Endothelial cell of umbilical vein (primary cell): ENCODE measurements around the gene KMT2C. TPM values are rescaled to one million over a fixed set of nuclear protein-coding genes. Genes with fewer than 3 reads are reported as not detected.

ENCODE experiments used
- BruUV-seq: library from RNA; stranded (reverse); fragments of 400-500 nt; replicated peaks from 2 replicates; lab custom pipeline; 2021; lab: Mats Ljungman, UMichigan
- CTCF ChIA-PET: fragments of 300-600, 350-600 bp; sonication (Branson Sonifier 250); formaldehyde crosslinking; loops from one replicate; lab custom pipeline; 2021; ENCODE audit warnings: antibody characterized with exemption, inconsistent platforms; lab: Charles Lee
- POLR2A ChIA-PET: fragments of 300-600, 350-600 bp; sonication (Branson Sonifier 250); formaldehyde crosslinking; loops from one replicate; lab custom pipeline; 2021; ENCODE audit warnings: antibody characterized with exemption, inconsistent platforms; lab: Charles Lee
- DNase-seq: peaks from one replicate; pipeline ENCODE4 v3.0.0-alpha.2; 2011; ENCODE audit warnings: low read depth, low spot score
- FAIRE-seq: peaks from 2 replicates; lab custom pipeline; 2011; peaks lifted over from hg19 to GRCh38; lab: Jason Lieb, UNC
- H2AFZ ChIP-seq: 2 replicates; pipeline ENCODE4 v1.6.0; 2012; ENCODE audit warnings: low read depth, low read length, control low read depth, inconsistent platforms
- H3K27ac ChIP-seq: 2 replicates; pipeline ENCODE4 v1.5.1; 2011; ENCODE audit warnings: low read depth, mild to moderate bottlenecking, control low read depth, low read length, moderate library complexity; ENCODE audit not compliant: insufficient read depth
- H3K27me3 ChIP-seq, 2 experiments: 2 replicates each; pipeline versions ENCODE4 v1.6.0 to v1.6.1; 2011; ENCODE audit warnings: low read length in 2 of 2, mixed read lengths in 1 of 2; ENCODE audit not compliant: control insufficient read depth in 2 of 2, insufficient read depth in 2 of 2
- H3K36me3 ChIP-seq, 2 experiments: 2 replicates in 1 of 2; 3 replicates in 1 of 2; pipeline ENCODE4 v1.5.1; 2011; ENCODE audit warnings: low read length in 2 of 2, mild to moderate bottlenecking in 1 of 2, moderate library complexity in 1 of 2; ENCODE audit not compliant: control insufficient read depth in 2 of 2, insufficient read depth in 2 of 2; ENCODE audit errors: extremely low read depth in 1 of 2
- H3K4me1 ChIP-seq: 3 replicates; pipeline ENCODE4 v1.5.1; 2011; ENCODE audit warnings: mild to moderate bottlenecking, low read length; ENCODE audit not compliant: control insufficient read depth, insufficient read depth; ENCODE audit errors: extremely low read depth
- H3K4me2 ChIP-seq: 2 replicates; pipeline ENCODE4 v1.6.1; 2011; ENCODE audit warnings: low read length, control low read depth, mixed read lengths; ENCODE audit not compliant: insufficient read depth
- H3K4me3 ChIP-seq, 3 experiments: fragments of 200-600 bp in 1 of 3; sonication (generic), shearing (Covaris generic) in 1 of 3; replicated peaks in 1 of 3; 2 replicates each; pipeline ENCODE4 v1.5.1; 2011 to 2016; ENCODE audit warnings: control low read depth in 3 of 3, low read length in 3 of 3, mild to moderate bottlenecking in 2 of 3, inconsistent platforms in 1 of 3, low read depth in 1 of 3, moderate library complexity in 1 of 3; ENCODE audit not compliant: insufficient read depth in 1 of 3
- H3K79me2 ChIP-seq: 2 replicates; pipeline ENCODE4 v1.6.0; 2012; ENCODE audit warnings: low read length, inconsistent platforms; ENCODE audit not compliant: control insufficient read depth, insufficient read depth
- H3K9ac ChIP-seq: replicated peaks from 2 replicates; pipeline ENCODE3; 2011; ENCODE audit warnings: low read length, control low read depth; ENCODE audit not compliant: insufficient read depth; ENCODE audit errors: extremely low read depth
- H3K9me1 ChIP-seq: replicated peaks from 3 replicates; pipeline ENCODE4 v1.6.0; 2011; ENCODE audit warnings: mild to moderate bottlenecking, low read length; ENCODE audit not compliant: control insufficient read depth, insufficient read depth; ENCODE audit errors: extremely low read depth
- H3K9me3 ChIP-seq: replicated peaks from 2 replicates; pipeline ENCODE4 v1.5.1; 2012; ENCODE audit warnings: low read length, inconsistent platforms; ENCODE audit not compliant: control insufficient read depth, insufficient read depth
- H4K20me1 ChIP-seq: replicated peaks from 2 replicates; pipeline ENCODE3; 2011; ENCODE audit warnings: mild to moderate bottlenecking, low read length; ENCODE audit not compliant: control insufficient read depth, insufficient read depth; ENCODE audit errors: extremely low read depth
- EZH2 ChIP-seq: IDR thresholded peaks from 2 replicates; pipeline ENCODE4 v1.6.1; 2012; ENCODE audit warnings: borderline replicate concordance, low read depth, mild to moderate bottlenecking, moderate library complexity, low read length, inconsistent platforms; ENCODE audit not compliant: severe bottlenecking
- FOS ChIP-seq: IDR thresholded peaks from 2 replicates; pipeline ENCODE4 v1.6.1; 2011; ENCODE audit warnings: mild to moderate bottlenecking, low read length, moderate library complexity, borderline replicate concordance; ENCODE audit not compliant: insufficient read depth
- GATA2 ChIP-seq: IDR thresholded peaks from 2 replicates; pipeline ENCODE4 v1.7.0; 2011; ENCODE audit warnings: low read depth, mild to moderate bottlenecking, moderate library complexity, mixed read lengths, low read length; ENCODE audit not compliant: insufficient read length, insufficient read depth
- JUN ChIP-seq: IDR thresholded peaks from 2 replicates; pipeline ENCODE4 v1.6.1; 2011; ENCODE audit warnings: borderline replicate concordance, low read depth; ENCODE audit not compliant: insufficient read length, insufficient read depth
- MYC ChIP-seq: IDR thresholded peaks from one replicate; pipeline ENCODE4 v1.6.1; 2011; ENCODE audit warnings: mild to moderate bottlenecking, low read depth, low read length
- POLR2A ChIP-seq: IDR thresholded peaks from 2 replicates; pipeline ENCODE4 v1.6.1; 2012; ENCODE audit warnings: low read depth, mild to moderate bottlenecking, control low read depth, low read length
- POLR2AphosphoS5 ChIP-seq: IDR thresholded peaks from 2 replicates; pipeline ENCODE4 v1.6.1; 2012; ENCODE audit warnings: low read depth, mild to moderate bottlenecking, control low read depth, low read length, moderate library complexity; ENCODE audit not compliant: insufficient read depth
- dilution Hi-C: fragments of 300-500 bp; cut with MboI; formaldehyde crosslinking; loops from one replicate; pipeline ENCODE4 v1.15.0; 2019; ENCODE audit warnings: low sequenced_read_pairs; ENCODE audit not compliant: extremely low pct_ligation_motif_present
- intact Hi-C: fragments of 100-400 bp; cut with micrococcal nuclease; formaldehyde crosslinking; loops from one replicate; pipeline ENCODE4 v1.10.0; 2022
- polyA plus RNA-seq, 4 experiments: library from polyadenylated mRNA; depleted of rRNA in 3 of 4; stranded (reverse) in 3 of 4; unstranded in 1 of 4; fragments of >200 nt; gene quantifications; 2 replicates each; pipeline versions ENCODE4 v1.2.1 to v1.2.3, GENCODE V29; 2011 to 2012; ENCODE audit warnings: missing spikeins in 1 of 4
- total RNA-seq: library from RNA; stranded (reverse); gene quantifications from 2 replicates; pipeline ENCODE4 v1.2.3, GENCODE V29; 2021
- TF ChIP-seq, protein P1 (sequence below), 2 donors: IDR thresholded peaks; 1 replicate in 1 of 2; 2 replicates in 1 of 2; pipeline ENCODE4 v1.5.1; 2011; ENCODE audit warnings: low read length in 2 of 2, mild to moderate bottlenecking in 2 of 2, moderate library complexity in 2 of 2, control low read depth in 1 of 2, inconsistent platforms in 1 of 2, low read depth in 1 of 2; ENCODE audit not compliant: insufficient read depth in 1 of 2; ENCODE audit errors: extremely low read depth in 1 of 2
- TF ChIP-seq, protein P2 (sequence below): IDR thresholded peaks from 2 replicates; pipeline ENCODE4 v1.6.1; 2011; ENCODE audit not compliant: insufficient read depth, insufficient read length

KMT2C gene
- total and polyA plus RNA-seq, 2 donors (not counting 3 experiments of a cell fraction or from before 2014, with no cell fraction given), result 8.0 to 53.7 TPM

DNA sequence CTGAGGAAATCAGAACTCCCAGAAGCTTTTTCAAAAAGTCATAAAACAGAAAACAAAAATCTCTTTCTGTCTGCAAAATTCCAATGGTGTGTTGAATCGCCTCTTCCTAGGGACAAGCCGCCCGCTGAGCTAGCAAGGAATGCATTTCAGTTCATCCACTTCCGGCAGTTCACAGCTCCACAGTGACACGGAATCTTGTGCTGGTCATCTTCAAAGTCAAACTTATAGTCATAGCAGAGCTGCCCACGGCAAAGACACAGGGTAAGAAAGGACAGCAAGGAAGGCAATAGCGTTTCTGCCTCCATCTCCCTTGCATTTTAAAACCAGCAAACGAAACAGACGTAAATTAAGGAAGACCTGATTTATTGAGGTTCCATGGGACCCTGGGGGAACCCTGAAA, 299.1 kb downstream of the KMT2C start:
- peaks cover 6 to 21% of the 10 kb centered on the region in 2 experiments for H3K36me3 ChIP-seq
- no peaks in the 10 kb centered on the region for H3K9me3 ChIP-seq
- H3K27me3 ChIP-seq, result no peaks in the 10 kb centered on the region
- POLR2A ChIA-PET, result interaction anchor here (0.7 kb wide), 1 partner anchor 504 kb away, joined by 3 read pairs; no protein-coding TSS in a partner anchor
- FAIRE-seq (no peak), DNase-seq (no peak)
- no peaks in the 10 kb centered on the region for H3K9me1 ChIP-seq
- no peak overlapping the region for H3K27ac ChIP-seq
- BruUV-seq, result no TSS peak
- H3K4me1 ChIP-seq, result peaks cover 12% of the 10 kb centered on the region
- intact Hi-C loops, result loop anchor here (5.0 kb wide), 1 partner anchor 54 kb away; no protein-coding TSS in a partner anchor
- no peak overlapping the region for H3K4me3 ChIP-seq
- CTCF ChIA-PET, result interaction anchor here (1.4 to 2.5 kb wide), 2 partner anchors 8 to 18 kb away, joined by 4 to 12 read pairs; no protein-coding TSS in a partner anchor
- dilution Hi-C loops, result no loop called here
- H3K79me2 ChIP-seq, result no peaks in the 10 kb centered on the region
- TF ChIP-seq, protein P1, sequence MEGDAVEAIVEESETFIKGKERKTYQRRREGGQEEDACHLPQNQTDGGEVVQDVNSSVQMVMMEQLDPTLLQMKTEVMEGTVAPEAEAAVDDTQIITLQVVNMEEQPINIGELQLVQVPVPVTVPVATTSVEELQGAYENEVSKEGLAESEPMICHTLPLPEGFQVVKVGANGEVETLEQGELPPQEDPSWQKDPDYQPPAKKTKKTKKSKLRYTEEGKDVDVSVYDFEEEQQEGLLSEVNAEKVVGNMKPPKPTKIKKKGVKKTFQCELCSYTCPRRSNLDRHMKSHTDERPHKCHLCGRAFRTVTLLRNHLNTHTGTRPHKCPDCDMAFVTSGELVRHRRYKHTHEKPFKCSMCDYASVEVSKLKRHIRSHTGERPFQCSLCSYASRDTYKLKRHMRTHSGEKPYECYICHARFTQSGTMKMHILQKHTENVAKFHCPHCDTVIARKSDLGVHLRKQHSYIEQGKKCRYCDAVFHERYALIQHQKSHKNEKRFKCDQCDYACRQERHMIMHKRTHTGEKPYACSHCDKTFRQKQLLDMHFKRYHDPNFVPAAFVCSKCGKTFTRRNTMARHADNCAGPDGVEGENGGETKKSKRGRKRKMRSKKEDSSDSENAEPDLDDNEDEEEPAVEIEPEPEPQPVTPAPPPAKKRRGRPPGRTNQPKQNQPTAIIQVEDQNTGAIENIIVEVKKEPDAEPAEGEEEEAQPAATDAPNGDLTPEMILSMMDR (IDR thresholded peaks at IDR 0.05; ENCODE audit: extremely low read depth in 1 of 2, insufficient read depth in 1 of 2, low read depth in 1 of 2, low read length in 2 of 2), result no peak
- TF ChIP-seq GATA2 (no peak), EZH2 (no peak), POLR2A (no peak), POLR2AphosphoS5 (no peak), FOS (no peak), MYC (no peak), JUN (no peak)
- TF ChIP-seq, protein P2, sequence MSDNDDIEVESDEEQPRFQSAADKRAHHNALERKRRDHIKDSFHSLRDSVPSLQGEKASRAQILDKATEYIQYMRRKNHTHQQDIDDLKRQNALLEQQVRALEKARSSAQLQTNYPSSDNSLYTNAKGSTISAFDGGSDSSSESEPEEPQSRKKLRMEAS, result no peak
- no peak overlapping the region for H3K9ac ChIP-seq
- no peaks in the 10 kb centered on the region for H4K20me1 ChIP-seq
- no peak overlapping the region for H3K4me2 ChIP-seq
- no peak overlapping the region for H2AFZ ChIP-seq
